ENCODE results near the gene SLC6A6. TPM values are rescaled to one million over a fixed set of nuclear protein-coding genes. Genes with fewer than 3 reads are reported as not detected.

Gene SLC6A6
- total and polyA plus RNA-seq, 8 donors: 3.0 to 36.7 (median 19.7) TPM

DNA sequence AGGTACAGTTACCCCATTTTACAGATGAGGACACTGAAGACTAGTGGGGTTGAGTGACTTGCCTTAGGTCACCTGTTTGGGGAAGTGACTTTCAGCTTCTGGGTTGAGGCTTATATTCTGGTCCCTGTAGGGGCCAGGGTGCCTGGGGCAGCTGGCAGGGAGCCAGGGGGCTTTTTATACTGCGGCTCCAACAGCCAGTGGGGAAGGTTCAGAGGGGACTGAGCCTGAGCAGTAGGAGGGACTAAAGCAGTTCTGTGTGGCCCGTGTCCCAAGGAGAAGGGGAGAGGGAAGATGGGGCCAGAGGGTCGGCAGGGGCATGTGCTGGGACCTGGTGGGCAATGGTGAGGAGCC lies 37.7 kb downstream of the SLC6A6 start:
- WGBS, 5 donors: 40 to 75% (median 66%) methylated on average over 3 of the region's 3 CpGs
- DNase-seq: no peak

DNA sequence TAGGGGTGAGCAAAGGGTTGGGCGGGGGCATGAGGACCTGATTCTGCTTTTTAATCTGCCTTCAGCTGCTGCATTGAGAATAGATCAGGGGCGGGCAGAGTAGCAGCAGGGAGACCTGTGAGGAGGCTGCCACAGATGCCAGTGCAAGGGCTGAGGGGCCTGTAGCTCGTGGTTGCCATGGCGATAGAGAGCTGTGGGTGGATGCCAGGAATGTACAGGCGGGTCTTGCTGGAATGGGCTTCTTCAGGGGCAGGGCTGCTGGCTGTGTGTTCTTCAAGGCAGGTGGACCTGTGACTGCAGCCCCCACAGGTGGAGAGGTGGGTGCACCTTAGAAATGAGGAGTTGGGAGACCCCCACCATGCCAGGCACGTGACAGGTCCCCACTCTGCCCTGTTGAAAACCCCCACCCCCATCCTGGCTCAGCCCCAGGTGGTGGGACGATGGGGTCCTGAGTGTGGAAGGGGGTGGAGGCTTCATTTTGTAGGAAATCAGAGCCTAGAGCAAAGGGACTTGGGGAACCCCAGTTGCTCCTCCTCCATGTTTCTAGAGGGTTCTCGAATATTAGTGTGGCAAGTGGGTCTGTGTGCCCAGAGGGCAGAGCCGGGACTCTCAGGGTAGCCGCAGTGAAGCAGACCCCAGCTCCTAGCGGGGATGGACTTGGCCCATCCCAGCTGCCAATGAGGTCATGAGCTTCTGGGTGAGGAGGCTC lies 38.3 kb downstream of the SLC6A6 start:
- H3K27ac ChIP-seq: no peak overlapping the region
- H3K9me3 ChIP-seq: no peaks in the 10 kb centered on the region
- peaks cover 38 to 77% (median 60%) of the 10 kb centered on the region in 4 donors for H3K4me1 ChIP-seq
- no peak for TF ChIP-seq CTCF (IDR thresholded peaks at IDR 0.05)
- TF ChIP-seq EP300 (IDR thresholded peaks at IDR 0.05): no peak
- no peak for TF ChIP-seq POLR2AphosphoS5 (IDR thresholded peaks at IDR 0.05)
- no peak for TF ChIP-seq POLR2A (IDR thresholded peaks at IDR 0.05)
- no peak overlapping the region for H3K4me3 ChIP-seq
- DNase-seq: peak in 1 of 2 donors; percentile 77
- WGBS, 5 donors: 74 to 86% (median 79%) methylated on average over 11 of the region's 11 CpGs
- peaks cover 3 to 21% (median 17%) of the 10 kb centered on the region in 4 donors for H3K36me3 ChIP-seq
- H3K27me3 ChIP-seq: no peaks in the 10 kb centered on the region
- intact Hi-C loops (cut with DNase I; ENCODE audit: low total_unique reads): no loop called here

More for the DNA sequence above, 37.7 kb downstream of the SLC6A6 start:
- intact Hi-C loops (cut with DNase I; ENCODE audit: low total_unique reads): no loop called here
- TF ChIP-seq EP300 (IDR thresholded peaks at IDR 0.05): no peak
- no peak for TF ChIP-seq CTCF (IDR thresholded peaks at IDR 0.05)
- TF ChIP-seq POLR2AphosphoS5 (IDR thresholded peaks at IDR 0.05): no peak
- no peak for TF ChIP-seq POLR2A (IDR thresholded peaks at IDR 0.05)
- H3K27ac ChIP-seq: peak overlapping the region in 1 of 5 donors; percentile 50
- peaks cover 44 to 83% (median 65%) of the 10 kb centered on the region in 4 donors for H3K4me1 ChIP-seq
- no peak overlapping the region for H3K4me3 ChIP-seq
- no peaks in the 10 kb centered on the region for H3K27me3 ChIP-seq
- H3K9me3 ChIP-seq: no peaks in the 10 kb centered on the region
- H3K36me3 ChIP-seq: peaks cover 0 to 17% (median 12%) of the 10 kb centered on the region in 4 donors

DNA sequence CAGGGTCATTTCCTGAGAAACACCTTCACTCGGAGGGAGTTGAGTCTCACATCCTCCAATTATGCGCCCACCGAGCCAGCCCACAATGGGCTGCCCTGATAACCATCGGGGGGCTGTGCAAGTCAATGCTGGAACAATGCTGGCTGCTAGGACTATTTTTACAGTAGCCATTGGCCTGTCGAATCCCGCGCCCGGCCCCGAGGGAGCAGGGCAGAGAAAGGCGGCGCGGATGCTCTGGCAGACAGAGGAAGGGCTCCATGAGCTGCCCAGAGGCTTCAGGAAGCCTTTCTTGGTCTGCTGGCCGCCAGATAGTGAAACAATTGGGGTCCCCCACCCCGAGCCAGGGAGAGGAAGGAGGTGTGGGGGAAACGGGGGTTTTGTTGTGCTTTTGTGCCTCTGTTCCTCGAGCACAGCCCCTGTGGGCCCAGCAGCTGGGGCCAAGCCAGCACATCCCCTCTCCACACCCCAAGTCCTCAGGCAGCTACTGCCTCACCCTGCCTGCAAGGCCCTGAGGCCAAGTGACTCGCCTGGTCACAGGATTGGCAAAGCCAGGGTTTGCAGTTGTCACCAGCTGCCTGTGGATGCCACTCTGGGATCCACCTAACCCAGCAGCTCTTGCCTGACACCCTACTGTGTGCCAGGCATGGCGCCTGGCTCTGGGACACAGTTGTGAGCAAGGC lies 39.0 kb downstream of the SLC6A6 start:
- Histone ChIP-seq H3K4me1 (peaks cover 31 to 70% (median 54%) of the 10 kb centered on the region in 4 donors), H3K27ac (no peak overlapping the region)
- no peak for DNase-seq

More for the DNA sequence above, 39.0 kb downstream of the SLC6A6 start:
- Histone ChIP-seq H3K27me3 (no peaks in the 10 kb centered on the region), H3K9me3 (no peaks in the 10 kb centered on the region), H3K36me3 (peaks cover 10 to 28% (median 24%) of the 10 kb centered on the region in 4 donors), H3K4me3 (no peak overlapping the region)
- 78 to 88% (median 82%) methylated on average over 15 to 18 of the region's 18 CpGs for WGBS, 5 donors
- TF ChIP-seq EP300 (IDR thresholded peaks at IDR 0.05) (no peak), POLR2AphosphoS5 (IDR thresholded peaks at IDR 0.05) (no peak), CTCF (IDR thresholded peaks at IDR 0.05) (no peak), POLR2A (IDR thresholded peaks at IDR 0.05) (no peak)
- intact Hi-C loops (cut with DNase I; ENCODE audit: low total_unique reads): no loop called here

Data from stomach (tissue), 9 donors.